H9 (cell line): Measurements from ENCODE around the gene TRNP1. TPM values are rescaled to one million over a fixed set of nuclear protein-coding genes. Genes with fewer than 3 reads are reported as not detected.
A peak's percentile ranks its signal among the peaks of the same experiment; 100 is the strongest.

Source experiments
- DNase-seq: peaks from one replicate; pipeline ENCODE4 v3.0.0-alpha.2; 2017
- H2AFZ ChIP-seq: one replicate; pipeline ENCODE4 v1.6.1; 2013; ENCODE audit warnings: mild to moderate bottlenecking, low read length, control low read depth, moderate library complexity
- H2AK5ac ChIP-seq: 2 replicates; pipeline ENCODE4 v1.6.1; 2013; ENCODE audit warnings: low read length, control low read depth, mixed read lengths; ENCODE audit not compliant: insufficient read length
- H2BK120ac ChIP-seq: one replicate; pipeline ENCODE4 v1.6.1; 2013; ENCODE audit warnings: low read depth, mild to moderate bottlenecking, low read length, control low read depth, inconsistent platforms; ENCODE audit not compliant: poor library complexity, severe bottlenecking
- H2BK12ac ChIP-seq: 2 replicates; pipeline ENCODE4 v1.6.1; 2013; ENCODE audit warnings: low read length, control low read depth, mixed read lengths, low read depth; ENCODE audit not compliant: insufficient read length
- H2BK15ac ChIP-seq: 2 replicates; pipeline ENCODE4 v1.6.1; 2013; ENCODE audit warnings: low read depth, low read length, control low read depth
- H2BK20ac ChIP-seq: one replicate; pipeline ENCODE4 v1.6.1; 2013; ENCODE audit warnings: low read depth, mild to moderate bottlenecking, low read length, control low read depth, inconsistent platforms; ENCODE audit not compliant: poor library complexity, severe bottlenecking
- H2BK5ac ChIP-seq: 2 replicates; pipeline ENCODE4 v1.6.1; 2013; ENCODE audit warnings: low read length, control low read depth, mixed read lengths; ENCODE audit not compliant: insufficient read length
- H3K14ac ChIP-seq: 2 replicates; pipeline ENCODE4 v1.6.1; 2013; ENCODE audit warnings: low read length, control low read depth; ENCODE audit not compliant: insufficient read depth
- H3K18ac ChIP-seq: 2 replicates; pipeline ENCODE4 v1.6.1; 2013; ENCODE audit warnings: low read depth, mild to moderate bottlenecking, mixed read lengths, low read length, control low read depth; ENCODE audit not compliant: insufficient read length
- H3K23ac ChIP-seq: 2 replicates; pipeline ENCODE4 v1.6.1; 2013; ENCODE audit warnings: low read length, control low read depth, mixed read lengths, low read depth; ENCODE audit not compliant: insufficient read length
- H3K23me2 ChIP-seq: 2 replicates; pipeline ENCODE4 v1.6.1; 2013; ENCODE audit warnings: low read depth, mild to moderate bottlenecking, mixed read lengths, low read length, control low read depth; ENCODE audit not compliant: insufficient read length, poor library complexity, severe bottlenecking
- H3K27ac ChIP-seq: 2 replicates; pipeline ENCODE4 v1.5.1; 2013; ENCODE audit warnings: low read length, control low read depth, mixed read lengths, low read depth; ENCODE audit not compliant: insufficient read length
- H3K27me3 ChIP-seq: 2 replicates; pipeline ENCODE4 v1.6.1; 2013; ENCODE audit warnings: low read length, control low read depth, inconsistent platforms; ENCODE audit not compliant: insufficient read depth
- H3K4ac ChIP-seq: 2 replicates; pipeline ENCODE4 v1.6.1; 2013; ENCODE audit warnings: low read depth, mild to moderate bottlenecking, control low read depth, inconsistent platforms, low read length, moderate library complexity
- H3K4me1 ChIP-seq: 2 replicates; pipeline ENCODE4 v1.6.1; 2013; ENCODE audit warnings: low read length, control low read depth, inconsistent platforms; ENCODE audit not compliant: insufficient read depth
- H3K4me2 ChIP-seq: 2 replicates; pipeline ENCODE4 v1.6.1; 2013; ENCODE audit warnings: low read length, control low read depth, mixed read lengths; ENCODE audit not compliant: insufficient read length, insufficient read depth
- H3K56ac ChIP-seq: 2 replicates; pipeline ENCODE4 v1.6.1; 2013; ENCODE audit warnings: low read depth, mild to moderate bottlenecking, mixed read lengths, low read length, control low read depth; ENCODE audit not compliant: insufficient read length
- H3K79me1 ChIP-seq: 2 replicates; pipeline ENCODE4 v1.6.1; 2013; ENCODE audit warnings: low read depth, mild to moderate bottlenecking, moderate library complexity, low read length, control low read depth, inconsistent platforms; ENCODE audit not compliant: insufficient read depth, poor library complexity, severe bottlenecking
- H3K79me2 ChIP-seq: 2 replicates; pipeline ENCODE4 v1.6.1; 2013; ENCODE audit warnings: low read length, control low read depth, inconsistent platforms; ENCODE audit not compliant: insufficient read depth
- H3K9ac ChIP-seq: 2 replicates; pipeline ENCODE4 v1.6.1; 2013; ENCODE audit warnings: low read length, control low read depth, mixed read lengths; ENCODE audit not compliant: insufficient read length; ENCODE audit errors: extremely low read depth
- H3K9me3 ChIP-seq: one replicate; pipeline ENCODE4 v1.6.1; 2013; ENCODE audit warnings: low read depth, low read length, inconsistent platforms; ENCODE audit not compliant: control insufficient read depth
- H3T11ph ChIP-seq: one replicate; pipeline ENCODE4 v1.6.1; 2013; ENCODE audit warnings: mild to moderate bottlenecking, low read length, control low read depth, inconsistent platforms
- H4K20me1 ChIP-seq: one replicate; pipeline ENCODE4 v1.6.1; 2013; ENCODE audit not compliant: control insufficient read depth, insufficient read length, insufficient read depth
- H4K5ac ChIP-seq: 2 replicates; pipeline ENCODE4 v1.6.1; 2013; ENCODE audit warnings: low read depth, mild to moderate bottlenecking, mixed read lengths, low read length, control low read depth; ENCODE audit not compliant: insufficient read length
- H4K8ac ChIP-seq: replicated peaks from 2 replicates; pipeline ENCODE4 v1.6.1; 2013; ENCODE audit warnings: low read length, control low read depth, mixed read lengths, low read depth; ENCODE audit not compliant: insufficient read length
- H4K91ac ChIP-seq: 2 replicates; pipeline ENCODE4 v1.6.1; 2013; ENCODE audit warnings: low read depth, mild to moderate bottlenecking, moderate library complexity, mixed read lengths, low read length, control low read depth; ENCODE audit not compliant: insufficient read length
- H3K27ac Mint-ChIP-seq, 3 experiments: 2 replicates in 2 of 3; 3 replicates in 1 of 3; pipeline ENCODE4 v1.8.0; 2020 to 2021; ENCODE audit warnings: mixed read lengths in 3 of 3, mild to moderate bottlenecking in 1 of 3, moderate library complexity in 1 of 3
- H3K27me3 Mint-ChIP-seq: 2 replicates; pipeline ENCODE4 v1.8.0; 2021; ENCODE audit warnings: low read depth, mild to moderate bottlenecking, moderate library complexity, mixed read lengths
- H3K36me3 Mint-ChIP-seq, 3 experiments: 2 replicates in 2 of 3; 3 replicates in 1 of 3; pipeline ENCODE4 v1.8.0; 2020 to 2021; ENCODE audit warnings: low read depth in 3 of 3, mixed read lengths in 3 of 3; ENCODE audit not compliant: insufficient read depth in 1 of 3
- H3K4me1 Mint-ChIP-seq, 2 experiments: 2 replicates each; pipeline ENCODE4 v1.8.0; 2020; ENCODE audit warnings: mixed read lengths in 2 of 2
- H3K4me3 Mint-ChIP-seq, 2 experiments: 2 replicates in 1 of 2; 3 replicates in 1 of 2; pipeline ENCODE4 v1.8.0; 2020 to 2021; ENCODE audit warnings: mild to moderate bottlenecking in 2 of 2, mixed read lengths in 2 of 2, moderate library complexity in 1 of 2
- H3K9me3 Mint-ChIP-seq, 2 experiments: 2 replicates in 1 of 2; 3 replicates in 1 of 2; pipeline ENCODE4 v1.8.0; 2020; ENCODE audit warnings: mild to moderate bottlenecking in 2 of 2, mixed read lengths in 2 of 2, moderate library complexity in 1 of 2
- CTCF ChIP-seq: fragments of 200-600 bp; sonication (generic); conservative IDR thresholded peaks from 3 replicates; pipeline ENCODE4 v1.8.0; 2021; ENCODE audit warnings: antibody characterized with exemption, mild to moderate bottlenecking
- WGBS: extraction: QIAGEN DNeasy Blood & Tissue Kit; methylation state at CpG from one replicate; pipeline ENCODE4 v1.1.7; 2013; ENCODE audit warnings: missing lambda C conversion rate, low lambda C conversion rate, mixed read lengths; ENCODE audit not compliant: insufficient read length; ENCODE audit errors: extremely low coverage; 5-methylcytosine and 5-hydroxymethylcytosine counted together
- total RNA-seq: library from RNA; stranded (reverse); gene quantifications from 2 replicates; pipeline ENCODE4 v1.2.1, GENCODE V29; 2021

TRNP1 gene
- total RNA-seq, 1 experiment from 2014 or later = 39.0 TPM

- Histone ChIP-seq H4K91ac (no peak overlapping the region), H3K23me2 (no peaks in the 10 kb centered on the region), H3K9me3 (no peaks in the 10 kb centered on the region), H3K14ac (no peak overlapping the region), H4K8ac (no peak overlapping the region), H4K20me1 (no peaks in the 10 kb centered on the region), H2BK15ac (no peak overlapping the region), H3K27ac (no peak overlapping the region), H3K56ac (no peak overlapping the region), H3K27me3 (no peaks in the 10 kb centered on the region), H3K79me2 (no peaks in the 10 kb centered on the region), H2AFZ (no peak overlapping the region), H3K4me2 (no peak overlapping the region), H2BK5ac (no peak overlapping the region), H3K18ac (no peak overlapping the region), H2BK12ac (no peak overlapping the region), H2AK5ac (no peak overlapping the region), H4K5ac (no peak overlapping the region), H2BK20ac (no peak overlapping the region), H3K4me1 (peaks cover 8% of the 10 kb centered on the region; the same call in 1 of the 2 replicates), H3K23ac (no peak overlapping the region), H3K79me1 (no peaks in the 10 kb centered on the region), H3K9ac (no peak overlapping the region), H3T11ph (no peak overlapping the region), H3K4ac (no peak overlapping the region), H2BK120ac (no peak overlapping the region)
- TF ChIP-seq CTCF = no peak
- Mint-ChIP-seq H3K36me3 (peaks cover 0 to 7% (median 0%) of the 10 kb centered on the region in 3 experiments; a peak in 2 of 7 replicates), H3K27me3 (no peaks in the 10 kb centered on the region; the same call in 1 of the 2 replicates), H3K4me1 (peaks cover 28 to 30% of the 10 kb centered on the region in 2 experiments), H3K4me3 (peak overlapping the region in 1 of 2 experiments; percentile 6; a peak in 1 of 5 replicates), H3K27ac (peak overlapping the region in 2 of 3 experiments; percentile 13 to 70; a peak in 2 of 7 replicates), H3K9me3 (peaks cover 0 to 4% of the 10 kb centered on the region in 2 experiments; a peak in 2 of 5 replicates)
- no peak for DNase-seq
- WGBS = no CpG with 5 or more reads among the region's 2 CpGs
Measured at GRCh38 chr1:27049100-27049499, 55.6 kb downstream of the TRNP1 start.
